Tibial nerve (tissue), 4 donors: ENCODE results near the gene PLCXD3. TPM values are rescaled to one million over a fixed set of nuclear protein-coding genes. Genes with fewer than 3 reads are reported as not detected.

ENCODE experiments used
- DNase-seq, 2 donors: peaks; one replicate each; pipeline ENCODE4 v3.0.0-alpha.2; 2019; ENCODE audit warnings: low spot score in 2 of 2
- H3K27ac ChIP-seq, 4 donors: fragments of 200-600 bp; sonication (generic) in 3 of 4; one replicate each; pipeline ENCODE4 v1.5.1; 2017 to 2019; ENCODE audit warnings: mild to moderate bottlenecking in 1 of 4
- H3K27me3 ChIP-seq, 2 donors: fragments of 200-600 bp; sonication (generic) in 1 of 2; one replicate each; pipeline versions ENCODE4 v1.5.1 to v1.6.0; 2017 to 2019
- H3K36me3 ChIP-seq, 3 donors: fragments of 200-600 bp; sonication (generic); one replicate each; pipeline ENCODE4 v1.5.1; 2018 to 2019
- H3K4me1 ChIP-seq, 4 donors: fragments of 200-600 bp; sonication (generic) in 3 of 4; one replicate each; pipeline ENCODE4 v1.5.1; 2017 to 2019
- H3K4me3 ChIP-seq, 4 donors: fragments of 200-600 bp; sonication (generic) in 3 of 4; one replicate each; pipeline ENCODE4 v1.5.1; 2017 to 2019; ENCODE audit warnings: mild to moderate bottlenecking in 1 of 4, moderate library complexity in 1 of 4
- H3K9me3 ChIP-seq, 4 donors: fragments of 200-600 bp; sonication (generic) in 3 of 4; one replicate each; pipeline ENCODE4 v1.5.1; 2017 to 2019
- EP300 ChIP-seq, 2 donors: sonication (generic); formaldehyde crosslinking; IDR thresholded peaks; one replicate each; pipeline ENCODE4 v1.6.1; 2017; ENCODE audit warnings: antibody characterized with exemption in 2 of 2, mild to moderate bottlenecking in 1 of 2
- POLR2A ChIP-seq, 2 donors: fragments of 450-650 bp; IDR thresholded peaks; one replicate each; pipeline ENCODE4 v1.6.1; 2017; ENCODE audit warnings: antibody characterized with exemption in 2 of 2, mild to moderate bottlenecking in 2 of 2, moderate library complexity in 2 of 2
- WGBS, 2 donors: methylation state at CpG; one replicate each; pipeline ENCODE4 v1.1.5; 2018; 5-methylcytosine and 5-hydroxymethylcytosine counted together
- total RNA-seq, 4 donors: library from RNA; depleted of rRNA; stranded (reverse); fragments of >200 nt; gene quantifications; one replicate each; pipeline ENCODE4 v1.1.0, GENCODE V29; 2016
- TF ChIP-seq, protein P1 (sequence below), 5 experiments: fragments of 200-600 bp in 3 of 5; fragments of 450-650 bp in 2 of 5; sonication (generic) in 3 of 5; IDR thresholded peaks; one replicate each; pipeline ENCODE4 v1.5.1; 2016 to 2019; ENCODE audit warnings: antibody characterized with exemption in 5 of 5, mild to moderate bottlenecking in 3 of 5, moderate library complexity in 2 of 5

PLCXD3 gene
- total RNA-seq, 4 donors from 2014 or later, result 2.1 to 7.9 (median 7.0) TPM

DNA sequence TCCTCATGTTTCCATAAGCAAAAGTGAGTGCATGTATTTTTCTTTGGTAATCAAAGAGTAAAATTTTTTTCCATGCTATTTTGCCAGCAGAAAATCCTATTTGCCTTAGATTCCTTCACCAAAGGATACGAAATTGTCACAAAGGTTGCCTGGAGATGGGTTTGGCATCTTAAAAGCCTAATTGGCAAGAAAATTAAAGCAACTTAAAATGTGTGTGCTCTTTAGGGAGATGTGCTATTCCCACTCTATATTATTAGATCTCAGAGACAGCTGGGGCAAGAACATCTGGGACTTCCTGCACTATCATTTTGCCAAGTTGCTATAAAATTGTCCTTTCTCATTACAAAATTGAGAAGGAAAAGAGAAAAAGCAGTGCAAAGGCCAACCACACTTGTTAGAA, 146.1 kb downstream of the PLCXD3 start:
- Histone ChIP-seq H3K27ac (no peak overlapping the region), H3K4me1 (peaks cover 0 to 8% (median 0%) of the 10 kb centered on the region in 4 donors), H3K4me3 (no peak overlapping the region), H3K36me3 (no peaks in the 10 kb centered on the region), H3K9me3 (no peaks in the 10 kb centered on the region), H3K27me3 (no peaks in the 10 kb centered on the region)
- TF ChIP-seq, protein P1, sequence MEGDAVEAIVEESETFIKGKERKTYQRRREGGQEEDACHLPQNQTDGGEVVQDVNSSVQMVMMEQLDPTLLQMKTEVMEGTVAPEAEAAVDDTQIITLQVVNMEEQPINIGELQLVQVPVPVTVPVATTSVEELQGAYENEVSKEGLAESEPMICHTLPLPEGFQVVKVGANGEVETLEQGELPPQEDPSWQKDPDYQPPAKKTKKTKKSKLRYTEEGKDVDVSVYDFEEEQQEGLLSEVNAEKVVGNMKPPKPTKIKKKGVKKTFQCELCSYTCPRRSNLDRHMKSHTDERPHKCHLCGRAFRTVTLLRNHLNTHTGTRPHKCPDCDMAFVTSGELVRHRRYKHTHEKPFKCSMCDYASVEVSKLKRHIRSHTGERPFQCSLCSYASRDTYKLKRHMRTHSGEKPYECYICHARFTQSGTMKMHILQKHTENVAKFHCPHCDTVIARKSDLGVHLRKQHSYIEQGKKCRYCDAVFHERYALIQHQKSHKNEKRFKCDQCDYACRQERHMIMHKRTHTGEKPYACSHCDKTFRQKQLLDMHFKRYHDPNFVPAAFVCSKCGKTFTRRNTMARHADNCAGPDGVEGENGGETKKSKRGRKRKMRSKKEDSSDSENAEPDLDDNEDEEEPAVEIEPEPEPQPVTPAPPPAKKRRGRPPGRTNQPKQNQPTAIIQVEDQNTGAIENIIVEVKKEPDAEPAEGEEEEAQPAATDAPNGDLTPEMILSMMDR (IDR thresholded peaks at IDR 0.05), result no peak
- TF ChIP-seq POLR2A (IDR thresholded peaks at IDR 0.05), result no peak
- no peak for TF ChIP-seq EP300 (IDR thresholded peaks at IDR 0.05)
- WGBS, 2 donors, result 39 to 48% methylated on average over 1 of the region's 1 CpG
- no peak for DNase-seq

- Histone ChIP-seq H3K27ac (no peak overlapping the region), H3K4me3 (no peak overlapping the region), H3K36me3 (no peaks in the 10 kb centered on the region), H3K27me3 (no peaks in the 10 kb centered on the region), H3K9me3 (peaks cover 0 to 2% (median 0%) of the 10 kb centered on the region in 4 donors), H3K4me1 (peaks cover 0 to 8% (median 0%) of the 10 kb centered on the region in 4 donors)
- 73 to 98% methylated on average over 1 of the region's 1 CpG for whole genome bisulfite sequencing, 2 donors
- DNase-seq, result no peak
- TF ChIP-seq, protein P1 (IDR thresholded peaks at IDR 0.05), result no peak
- TF ChIP-seq POLR2A (IDR thresholded peaks at IDR 0.05), result no peak
- no peak for TF ChIP-seq EP300 (IDR thresholded peaks at IDR 0.05)
Observed at GRCh38 chr5:41363343-41363986, 146.9 kb downstream of the PLCXD3 start.

DNA sequence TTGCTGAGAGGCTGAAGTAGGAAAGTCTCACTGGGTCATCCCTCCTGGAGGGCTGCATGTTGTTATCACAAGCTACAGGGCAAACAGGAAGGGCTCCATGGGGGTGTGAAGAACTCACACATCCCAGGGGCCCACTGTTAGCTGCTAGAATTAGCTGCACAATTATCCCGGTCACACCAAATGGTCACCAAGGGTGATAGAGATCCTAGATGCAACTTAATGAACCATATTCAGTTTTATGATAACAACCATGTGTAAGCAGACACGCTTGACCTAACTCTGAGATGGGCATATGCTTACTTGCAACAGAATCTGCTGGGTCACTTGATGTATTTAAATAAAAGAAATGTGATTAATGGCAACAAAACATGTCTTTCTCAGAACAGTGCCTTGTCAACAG, 153.6 kb downstream of the PLCXD3 start:
- WGBS, 2 donors, result 41 to 46% methylated on average over 2 of the region's 2 CpGs
- TF ChIP-seq EP300 (IDR thresholded peaks at IDR 0.05), result no peak
- TF ChIP-seq, protein P1 (IDR thresholded peaks at IDR 0.05), result no peak
- TF ChIP-seq POLR2A (IDR thresholded peaks at IDR 0.05), result no peak

DNA sequence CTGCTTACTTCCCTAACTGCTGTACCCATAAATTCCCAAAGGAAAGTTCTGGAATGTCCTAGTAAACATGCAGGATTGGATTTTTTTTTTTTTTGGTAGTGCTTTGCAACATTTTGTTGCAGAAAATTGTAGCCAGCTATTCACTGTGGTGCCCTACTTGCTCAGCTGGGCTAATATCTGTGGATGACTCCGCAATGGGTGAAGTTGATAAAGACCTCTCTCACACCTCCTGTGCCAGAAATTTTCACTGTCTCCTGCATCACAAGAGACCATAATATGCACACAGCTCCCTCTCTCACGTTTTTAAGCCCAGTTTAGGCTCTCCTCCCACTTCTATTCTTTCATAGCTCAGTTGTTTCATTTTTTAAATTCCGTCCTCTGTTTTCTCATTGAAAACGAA, 160.6 kb downstream of the PLCXD3 start:
- Histone ChIP-seq H3K4me3 (no peak overlapping the region), H3K4me1 (peaks cover 0 to 20% (median 0%) of the 10 kb centered on the region in 4 donors), H3K27ac (no peak overlapping the region), H3K27me3 (no peaks in the 10 kb centered on the region), H3K9me3 (no peaks in the 10 kb centered on the region), H3K36me3 (no peaks in the 10 kb centered on the region)
- TF ChIP-seq, protein P1 (IDR thresholded peaks at IDR 0.05), result no peak
- TF ChIP-seq POLR2A (IDR thresholded peaks at IDR 0.05) (no peak), EP300 (IDR thresholded peaks at IDR 0.05) (no peak)
- 42 to 44% methylated on average over 4 of the region's 4 CpGs for WGBS, 2 donors
- no peak for DNase-seq

More for the DNA sequence above, 153.6 kb downstream of the PLCXD3 start:
- no peak overlapping the region for H3K4me3 ChIP-seq
- DNase-seq, result no peak
- H3K27ac ChIP-seq, result no peak overlapping the region
- peaks cover 0 to 4% (median 0%) of the 10 kb centered on the region in 4 donors for H3K9me3 ChIP-seq
- H3K27me3 ChIP-seq, result no peaks in the 10 kb centered on the region
- no peaks in the 10 kb centered on the region for H3K36me3 ChIP-seq
- no peaks in the 10 kb centered on the region for H3K4me1 ChIP-seq

DNA sequence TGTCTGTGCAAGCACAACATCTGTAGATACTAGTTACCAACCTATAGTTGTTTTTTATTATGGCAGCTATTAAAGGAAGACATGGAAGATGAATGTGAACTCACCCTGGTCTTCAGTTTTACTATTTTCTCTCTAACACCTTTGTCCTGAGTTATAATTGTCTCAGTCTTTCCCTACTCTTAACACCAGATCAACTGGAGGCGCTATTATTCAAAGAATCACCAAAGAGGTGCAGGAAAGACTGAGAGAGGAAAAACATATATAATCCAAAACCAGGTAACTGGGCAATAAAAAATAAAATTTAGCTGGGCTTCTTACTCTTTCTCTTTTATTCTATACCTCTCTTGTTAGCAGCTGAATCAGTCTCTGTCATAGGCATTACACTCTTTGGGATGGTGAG, 162.8 kb downstream of the PLCXD3 start:
- TF ChIP-seq EP300 (IDR thresholded peaks at IDR 0.05), result no peak
- TF ChIP-seq, protein P1 (IDR thresholded peaks at IDR 0.05), result no peak
- TF ChIP-seq POLR2A (IDR thresholded peaks at IDR 0.05), result no peak
- no peak for DNase-seq
- H3K27ac ChIP-seq, result no peak overlapping the region
- peaks cover 0 to 32% (median 0%) of the 10 kb centered on the region in 4 donors for H3K4me1 ChIP-seq
- no peaks in the 10 kb centered on the region for H3K36me3 ChIP-seq
- H3K27me3 ChIP-seq, result no peaks in the 10 kb centered on the region
- H3K9me3 ChIP-seq, result no peaks in the 10 kb centered on the region
- H3K4me3 ChIP-seq, result no peak overlapping the region
- 86 to 89% methylated on average over 1 of the region's 1 CpG for WGBS, 2 donors
